Tracheal epithelial cell (primary cell): Measurements from ENCODE around the gene TBRG1. TPM values are rescaled to one million over a fixed set of nuclear protein-coding genes. Genes with fewer than 3 reads are reported as not detected.

Experiments used
- total RNA-seq: library from RNA; depleted of rRNA; stranded (reverse); fragments of >200 nt; gene quantifications from 2 replicates; pipeline ENCODE4 v1.2.1, GENCODE V29; 2014

TBRG1 gene, protein sequence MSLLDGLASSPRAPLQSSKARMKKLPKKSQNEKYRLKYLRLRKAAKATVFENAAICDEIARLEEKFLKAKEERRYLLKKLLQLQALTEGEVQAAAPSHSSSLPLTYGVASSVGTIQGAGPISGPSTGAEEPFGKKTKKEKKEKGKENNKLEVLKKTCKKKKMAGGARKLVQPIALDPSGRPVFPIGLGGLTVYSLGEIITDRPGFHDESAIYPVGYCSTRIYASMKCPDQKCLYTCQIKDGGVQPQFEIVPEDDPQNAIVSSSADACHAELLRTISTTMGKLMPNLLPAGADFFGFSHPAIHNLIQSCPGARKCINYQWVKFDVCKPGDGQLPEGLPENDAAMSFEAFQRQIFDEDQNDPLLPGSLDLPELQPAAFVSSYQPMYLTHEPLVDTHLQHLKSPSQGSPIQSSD
- 21.2 and 34.7 TPM in 2 replicates for total RNA-seq

DNA sequence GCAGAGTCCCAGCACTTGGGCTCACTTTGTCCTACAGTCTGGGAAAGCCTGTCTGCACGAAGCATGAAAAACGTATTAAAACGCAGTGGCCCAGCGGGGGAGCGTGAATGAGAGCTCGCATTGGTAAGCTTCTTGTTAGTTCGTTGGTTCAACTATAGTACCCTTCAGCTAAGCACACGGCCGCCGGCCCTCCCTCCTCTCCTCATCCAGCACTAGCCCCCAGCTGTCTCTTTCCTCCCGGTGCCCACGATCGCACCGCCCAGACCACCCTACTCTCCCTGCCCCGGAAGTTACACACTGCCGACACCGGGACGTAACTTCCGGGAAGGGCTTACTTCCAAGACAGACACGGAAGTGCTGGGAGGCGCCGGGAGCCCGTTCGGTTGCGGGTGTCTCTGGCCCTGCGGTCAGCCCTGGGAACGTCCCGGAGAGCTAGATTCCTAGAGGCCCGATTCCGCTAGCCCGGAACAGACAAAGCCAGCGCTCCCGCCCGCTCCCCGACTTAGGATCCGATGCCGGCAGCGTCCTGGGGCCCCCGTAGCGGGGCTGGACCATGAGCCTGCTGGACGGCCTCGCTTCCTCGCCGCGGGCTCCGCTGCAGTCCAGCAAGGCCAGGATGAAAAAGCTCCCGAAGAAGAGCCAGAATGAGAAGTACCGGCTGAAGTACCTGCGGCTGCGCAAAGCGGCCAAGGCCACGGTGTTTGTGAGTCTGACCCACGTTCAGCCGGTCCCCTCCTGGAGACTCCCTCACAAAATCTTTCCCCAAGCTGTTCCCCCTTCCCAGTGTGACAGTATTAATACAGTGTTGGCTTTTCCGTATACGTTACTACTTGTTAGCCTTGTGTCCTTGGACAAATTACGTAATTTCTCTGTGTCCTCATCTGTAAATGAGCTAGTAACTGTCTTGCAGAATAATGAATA is at the start of gene TBRG1:
Gene TBRG1 (plus strand): TSS at position 334 of the 921 bp plus-strand sequence. CDS start 220 bp downstream, at position 554.

DNA sequence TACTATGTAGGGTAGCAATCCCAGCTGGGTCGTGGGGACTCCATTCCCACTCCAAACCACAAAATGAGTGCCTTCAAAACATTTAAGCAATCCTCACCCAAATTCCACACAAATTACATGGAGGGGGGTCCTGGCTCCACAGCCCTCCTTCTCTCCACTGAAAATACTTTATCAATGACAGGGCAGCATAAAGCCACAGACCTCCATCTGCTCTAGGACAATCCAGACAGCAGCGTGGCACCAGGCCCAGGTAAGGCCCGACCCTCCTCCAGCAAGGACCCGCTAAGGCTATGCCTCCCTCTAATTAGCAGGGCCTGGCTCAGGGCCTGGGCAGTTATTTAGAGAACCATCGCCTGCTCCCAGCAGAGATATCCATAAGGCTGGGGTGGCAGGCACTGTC is 11.6 kb upstream of the TBRG1 start, which contains the start of gene PANX3:
Gene PANX3 (plus strand): TSS at position 365 of the 400 bp plus-strand sequence. CDS start 129 bp downstream, outside the sequence.

DNA sequence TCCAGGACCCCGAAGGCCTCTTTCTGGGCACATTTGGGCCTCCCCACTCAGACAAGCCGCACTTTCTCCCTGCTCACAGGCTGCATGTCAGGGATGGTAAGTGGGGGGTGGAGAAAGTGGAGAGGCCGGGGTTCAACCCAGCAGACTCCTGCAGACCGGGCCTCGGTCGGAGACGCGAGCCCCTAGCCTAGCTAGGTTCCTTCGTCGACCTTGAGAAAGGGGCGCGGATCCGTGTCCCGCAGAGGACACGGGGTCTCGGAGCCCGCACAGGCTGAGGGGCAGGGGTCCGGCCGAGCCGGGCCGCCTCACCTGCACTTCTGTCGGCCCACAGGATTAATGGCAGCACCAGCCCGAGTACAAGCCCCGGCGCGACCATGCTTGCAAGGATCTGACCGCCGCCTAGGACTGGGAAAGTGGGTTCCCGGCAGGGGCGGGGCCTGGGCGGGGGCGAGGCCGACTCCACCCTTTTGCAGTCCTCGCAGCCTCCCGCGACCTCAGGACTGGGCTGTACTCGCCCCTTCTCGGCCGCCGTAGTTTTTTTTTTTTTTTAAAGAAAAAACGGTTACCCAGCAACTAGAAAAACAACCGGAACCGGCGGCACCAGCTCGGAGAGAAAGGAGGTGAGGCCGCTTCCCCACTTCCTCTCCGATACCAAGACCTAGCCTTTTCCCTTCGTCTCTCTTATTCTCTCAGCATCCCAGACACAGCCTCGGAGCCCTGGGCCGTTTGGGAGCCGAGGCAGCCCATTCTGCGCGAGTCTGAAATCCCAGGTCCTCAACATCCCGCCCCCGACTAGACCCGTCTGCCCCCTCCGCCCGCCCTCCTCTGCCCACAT is 50.9 kb downstream of the TBRG1 start, which contains the start of the genes SIAE and SPA17:
Gene SIAE (minus strand): TSS at position 407 of the 835 bp plus-strand sequence. CDS start 31 bp downstream, at position 376.
Gene SPA17 (plus strand): TSS at position 572 of the 835 bp plus-strand sequence. CDS start 1,361 bp downstream, outside the sequence.

Other genes with a start within 250 kb of the TBRG1 start
- gene OR8B2, start 238.4 kb upstream of the TBRG1 start, total RNA-seq: not detected in 2 replicates
- gene OR8B3, start 223.8 kb upstream of the TBRG1 start, total RNA-seq: not detected in 2 replicates
- gene OR8B4, start 198.0 kb upstream of the TBRG1 start, total RNA-seq: not detected in 2 replicates
- not detected in 2 replicates for gene OR8B8, start 177.2 kb upstream of the TBRG1 start, total RNA-seq
- gene OR8B12, start 79.2 kb upstream of the TBRG1 start, total RNA-seq: not detected in 2 replicates
- gene OR8A1, start 52.9 kb upstream of the TBRG1 start, total RNA-seq: not detected in 2 replicates
- gene PANX3, start 11.4 kb upstream of the TBRG1 start, total RNA-seq: not detected in 2 replicates
- 12.8 and 16.9 TPM in 2 replicates for gene SIAE, start 50.9 kb downstream of the TBRG1 start, total RNA-seq
- gene SPA17, start 51.0 kb downstream of the TBRG1 start, total RNA-seq: 2.1 and 8.7 TPM in 2 replicates
- gene NRGN, start 117.1 kb downstream of the TBRG1 start, total RNA-seq: not detected in 2 replicates
- 1.7 TPM in 1 of 2 replicates, not detected in the other for gene VSIG2, start 129.4 kb downstream of the TBRG1 start, total RNA-seq
- under 0.01 TPM in 1 of 2 replicates, not detected in the other for gene ESAM, start 139.4 kb downstream of the TBRG1 start, total RNA-seq
- 3.4 and 3.9 TPM in 2 replicates for gene MSANTD2, start 177.5 kb downstream of the TBRG1 start, total RNA-seq
- 24.7 and 35.2 TPM in 2 replicates for gene ROBO3, start 242.6 kb downstream of the TBRG1 start, total RNA-seq